Measurements from ENCODE around the gene KMT2D. TPM values are rescaled to one million over a fixed set of nuclear protein-coding genes. Genes with fewer than 3 reads are reported as not detected.

The KMT2D gene
- total RNA-seq, 2 donors from 2014 or later = 67.7 to 110 TPM

DNA sequence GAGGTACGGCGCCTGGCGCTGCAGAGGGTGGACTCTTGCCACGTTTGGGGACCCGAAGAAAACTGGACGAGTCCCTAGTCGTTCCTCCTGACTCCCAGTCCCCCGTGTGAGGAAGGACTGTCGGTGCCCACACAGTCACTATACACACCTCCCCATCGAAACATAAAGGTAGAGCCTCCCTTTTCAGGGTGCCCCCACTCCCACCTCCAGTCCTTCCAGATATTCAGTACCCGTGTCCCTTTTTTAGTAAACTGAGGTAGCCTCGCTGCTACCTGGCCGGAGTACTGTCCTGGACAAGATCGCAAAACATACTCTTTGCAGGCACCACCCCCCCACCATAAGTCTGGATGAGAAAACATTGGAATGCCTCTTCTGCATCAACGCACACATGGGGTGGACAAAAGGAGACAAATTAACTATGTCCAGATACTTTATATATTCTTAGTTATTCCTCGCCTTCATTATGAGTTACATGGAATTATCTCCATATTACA is 610 bp upstream of the KMT2D start:
- no peaks in the 10 kb centered on the region for H3K9me3 Mint-ChIP-seq
- H3K36me3 Mint-ChIP-seq = peaks cover 16% of the 10 kb centered on the region in 2 donors
- no peak for DNase-seq (ENCODE audit: low spot score in 2 of 2)
- ATAC-seq = peak; percentile 4 to 5
- H3K27ac Mint-ChIP-seq = peak overlapping the region; percentile 92 to 96

DNA sequence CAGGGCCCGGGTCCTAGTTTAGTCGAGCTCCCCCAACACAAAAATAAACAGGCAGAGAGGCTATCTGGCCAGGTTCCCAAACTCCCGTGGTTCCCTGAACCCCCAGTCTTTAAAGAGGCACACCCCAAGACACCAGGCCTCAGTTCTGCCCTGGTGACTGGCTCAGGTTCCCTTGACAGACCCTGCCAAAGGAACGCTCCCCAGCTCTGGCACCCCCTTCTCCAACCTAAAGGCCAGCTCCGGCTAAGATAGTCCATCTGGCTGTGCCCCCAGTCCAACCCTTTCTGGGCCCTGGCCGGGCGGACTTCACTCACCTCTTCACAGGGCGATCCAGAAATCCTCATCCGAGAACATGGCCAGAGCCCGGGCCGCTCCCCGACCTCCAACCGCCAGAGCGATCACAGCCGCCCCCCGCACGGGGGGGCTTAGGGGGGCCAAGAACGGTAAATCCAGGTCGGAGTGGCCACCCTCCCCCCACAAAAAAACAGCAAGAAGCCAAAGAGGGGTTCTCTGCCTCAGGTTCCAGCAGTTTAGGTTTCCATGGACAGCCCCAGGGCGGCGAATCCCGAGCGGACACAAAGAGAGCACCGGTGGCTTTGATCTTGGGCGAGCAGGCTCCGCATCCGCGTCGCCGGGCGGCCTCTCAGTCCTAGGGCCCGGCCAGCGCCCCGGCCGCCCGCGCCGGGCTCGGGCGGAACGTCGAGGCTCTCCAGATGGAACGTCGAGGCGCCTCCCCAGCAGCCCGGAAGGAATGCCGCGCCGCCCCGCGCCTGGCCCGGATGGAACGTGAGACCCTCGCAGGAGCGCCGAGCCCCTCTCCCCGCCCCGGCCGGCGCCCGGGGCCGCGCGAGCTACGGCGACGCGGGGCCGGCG is 1.1 kb downstream of the KMT2D start:
- H3K27ac Mint-ChIP-seq = peak overlapping the region; percentile 95 to 97
- peaks cover 16 to 28% of the 10 kb centered on the region in 2 donors for H3K36me3 Mint-ChIP-seq
- peak; percentile 10 to 27 for ATAC-seq
- DNase-seq (ENCODE audit: low spot score in 2 of 2) = peak in 1 of 2 donors; percentile 29
- H3K9me3 Mint-ChIP-seq = no peaks in the 10 kb centered on the region

DNA sequence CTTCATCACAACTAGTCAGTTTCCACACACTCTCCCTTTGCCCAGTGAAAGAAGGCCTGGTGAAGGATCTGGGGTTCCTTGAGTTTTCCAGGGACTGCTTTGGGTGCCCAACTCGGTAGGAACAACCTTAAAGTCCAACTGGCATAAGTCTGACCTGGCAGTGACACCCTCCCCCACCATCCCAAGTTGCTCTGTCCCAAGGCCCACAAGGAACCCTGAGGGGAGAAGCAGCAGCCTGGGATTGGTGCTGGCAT is 1.6 kb downstream of the KMT2D start:
- DNase-seq (ENCODE audit: low spot score in 2 of 2) = no peak
- peaks cover 16 to 29% of the 10 kb centered on the region in 2 donors for H3K36me3 Mint-ChIP-seq
- no peak for ATAC-seq
- peak overlapping the region; percentile 95 to 97 for H3K27ac Mint-ChIP-seq
- no peaks in the 10 kb centered on the region for H3K9me3 Mint-ChIP-seq

DNA sequence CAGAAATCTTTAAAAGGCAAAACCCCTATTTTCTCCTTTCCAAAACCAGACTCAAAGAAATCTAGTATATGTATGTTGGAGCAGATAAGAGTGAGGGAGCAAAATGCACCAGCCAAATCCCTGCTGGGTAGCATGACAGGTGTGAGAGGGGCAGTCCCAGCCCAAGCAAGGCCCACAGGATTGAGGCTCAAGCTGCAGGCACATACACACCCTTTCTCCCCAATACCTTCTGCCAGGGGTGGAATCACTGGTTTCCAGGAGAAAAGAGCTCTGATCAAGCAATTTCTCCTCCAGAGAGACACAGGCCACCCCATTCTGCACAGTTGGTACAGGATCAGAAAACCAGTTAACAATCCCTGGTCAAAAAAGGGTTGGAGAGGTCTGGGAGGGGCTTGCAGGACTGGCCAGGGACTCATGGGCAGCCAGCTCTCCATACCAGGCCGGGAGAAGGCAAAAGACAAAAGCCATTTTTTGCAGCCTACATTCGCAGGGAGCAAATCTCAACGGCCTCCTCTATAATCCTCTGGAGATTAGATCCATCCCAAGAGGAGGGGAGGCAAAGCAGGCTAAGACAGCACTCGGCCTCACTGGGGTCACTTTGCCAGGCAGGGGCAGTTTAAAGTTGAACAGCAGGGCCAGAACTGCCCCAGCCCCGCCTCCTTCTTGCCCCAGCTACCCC is 2.1 kb downstream of the KMT2D start:
- H3K36me3 Mint-ChIP-seq = peaks cover 16 to 29% of the 10 kb centered on the region in 2 donors
- H3K27ac Mint-ChIP-seq = peak overlapping the region; percentile 95 to 97
- H3K9me3 Mint-ChIP-seq = no peaks in the 10 kb centered on the region
- no peak for DNase-seq (ENCODE audit: low spot score in 2 of 2)
- no peak for ATAC-seq

DNA sequence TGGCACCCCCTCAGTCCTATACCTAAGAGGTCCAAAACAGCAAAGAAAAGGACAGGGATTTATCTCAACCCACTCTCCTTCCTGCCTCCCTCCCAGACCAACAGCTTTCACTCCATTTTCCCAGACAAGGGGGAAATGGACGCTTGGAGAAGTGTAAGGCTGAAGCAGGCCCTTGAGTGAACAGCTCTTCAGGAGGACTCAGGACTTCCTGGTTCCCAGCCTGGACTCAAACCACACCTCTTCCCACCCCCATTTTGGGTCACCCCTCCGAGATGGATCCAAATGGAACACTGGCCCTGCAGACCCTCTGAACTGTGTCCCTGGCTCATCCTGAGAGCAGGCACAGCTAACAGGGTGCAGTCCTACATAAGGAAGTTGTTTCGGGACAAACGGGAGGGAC is 2.7 kb downstream of the KMT2D start:
- DNase-seq (ENCODE audit: low spot score in 2 of 2) = no peak

DNA sequence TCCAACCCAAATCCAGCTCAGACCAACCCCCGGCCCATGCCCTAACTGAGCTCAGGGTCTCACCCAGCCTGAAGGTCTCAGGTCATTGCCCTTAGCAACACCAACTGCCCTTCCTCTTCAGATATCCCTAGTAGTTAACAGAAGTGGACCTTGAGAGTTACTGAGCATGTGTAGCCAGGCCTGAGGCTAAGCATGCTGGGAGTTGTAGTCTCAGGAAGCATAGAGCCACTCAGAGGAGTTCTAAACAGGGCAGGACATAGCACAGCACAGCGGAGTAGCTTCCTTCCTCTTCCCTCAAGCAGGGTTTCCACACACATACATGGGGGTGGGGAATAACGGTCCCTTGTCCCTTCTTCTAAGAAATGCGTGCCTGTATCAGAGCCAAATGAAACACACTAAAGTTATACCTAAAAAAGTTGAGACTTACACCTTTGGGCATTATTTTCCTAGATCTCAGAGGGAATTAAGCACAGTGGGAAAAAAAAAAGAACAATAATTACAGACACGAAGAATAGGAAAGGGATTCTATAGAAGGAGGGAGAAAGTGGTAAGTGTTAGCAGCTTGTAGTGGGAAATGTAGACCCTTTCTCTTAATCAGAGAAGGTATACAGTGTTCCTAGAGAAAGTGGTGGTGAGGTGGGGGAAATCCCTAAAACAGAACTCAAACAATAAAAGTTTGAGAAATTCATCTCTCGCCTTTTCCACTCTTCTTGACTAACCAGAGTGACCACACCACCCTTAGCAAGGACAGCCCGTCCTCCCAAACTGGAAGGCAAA is 4.4 kb downstream of the KMT2D start:
- peak in 1 of 2 donors; percentile 43 for DNase-seq (ENCODE audit: low spot score in 2 of 2)
- peak; percentile 50 to 71 for ATAC-seq
- Mint-ChIP-seq H3K27ac (peak overlapping the region; percentile 90 to 95), H3K9me3 (no peaks in the 10 kb centered on the region), H3K36me3 (peaks cover 25 to 38% of the 10 kb centered on the region in 2 donors)

More for the DNA sequence above, 2.7 kb downstream of the KMT2D start:
- no peaks in the 10 kb centered on the region for H3K9me3 Mint-ChIP-seq
- H3K36me3 Mint-ChIP-seq = peaks cover 16 to 29% of the 10 kb centered on the region in 2 donors
- H3K27ac Mint-ChIP-seq = peak overlapping the region; percentile 95 to 97
- ATAC-seq = no peak

DNA sequence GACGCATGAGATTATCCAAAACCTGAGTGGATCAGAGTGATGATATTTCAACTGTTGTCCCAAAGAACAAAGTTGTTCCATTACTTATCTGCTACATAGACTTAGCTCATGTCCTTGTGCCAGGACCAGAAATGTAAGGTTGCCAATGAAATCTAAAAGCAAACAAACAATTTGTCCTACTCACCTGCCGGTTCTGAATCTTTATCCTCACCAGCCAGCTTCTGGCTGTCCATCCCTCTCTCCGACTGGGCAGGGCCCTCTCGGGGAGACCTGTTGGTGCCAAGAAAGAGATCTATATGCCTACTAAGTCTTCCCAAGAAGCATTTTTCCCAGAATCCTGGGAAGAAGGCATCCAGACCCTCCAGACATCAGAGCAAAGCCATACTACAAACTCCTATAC is 5.5 kb downstream of the KMT2D start:
- peaks cover 25 to 37% of the 10 kb centered on the region in 2 donors for H3K36me3 Mint-ChIP-seq
- H3K27ac Mint-ChIP-seq = peak overlapping the region in 1 of 2 donors; percentile 95
- no peak for DNase-seq (ENCODE audit: low spot score in 2 of 2)
- no peaks in the 10 kb centered on the region for H3K9me3 Mint-ChIP-seq
- ATAC-seq = no peak

DNA sequence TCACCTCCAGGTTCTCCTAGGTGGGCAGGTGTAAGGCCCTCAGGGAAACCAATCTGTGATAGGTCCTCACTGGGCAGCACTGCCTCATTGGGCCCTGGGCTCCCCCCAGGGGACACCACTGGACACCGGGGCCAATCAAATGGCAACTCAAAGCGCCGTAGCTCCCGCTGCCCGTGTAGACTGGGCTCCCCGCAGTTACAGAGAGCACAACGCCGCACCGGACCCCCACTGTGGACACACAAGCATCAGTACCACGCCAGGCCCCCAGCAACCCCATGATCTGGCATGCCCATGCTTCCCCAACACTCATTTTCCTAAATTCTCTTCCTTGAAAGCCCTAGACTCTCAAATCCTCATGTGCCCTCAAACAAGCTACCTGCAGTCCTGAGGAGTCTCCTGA is 6.1 kb downstream of the KMT2D start:
- Mint-ChIP-seq H3K27ac (peak overlapping the region in 1 of 2 donors; percentile 95), H3K36me3 (peaks cover 24 to 39% of the 10 kb centered on the region in 2 donors), H3K9me3 (no peaks in the 10 kb centered on the region)
- DNase-seq (ENCODE audit: low spot score in 2 of 2) (no peak), ATAC-seq (no peak)

DNA sequence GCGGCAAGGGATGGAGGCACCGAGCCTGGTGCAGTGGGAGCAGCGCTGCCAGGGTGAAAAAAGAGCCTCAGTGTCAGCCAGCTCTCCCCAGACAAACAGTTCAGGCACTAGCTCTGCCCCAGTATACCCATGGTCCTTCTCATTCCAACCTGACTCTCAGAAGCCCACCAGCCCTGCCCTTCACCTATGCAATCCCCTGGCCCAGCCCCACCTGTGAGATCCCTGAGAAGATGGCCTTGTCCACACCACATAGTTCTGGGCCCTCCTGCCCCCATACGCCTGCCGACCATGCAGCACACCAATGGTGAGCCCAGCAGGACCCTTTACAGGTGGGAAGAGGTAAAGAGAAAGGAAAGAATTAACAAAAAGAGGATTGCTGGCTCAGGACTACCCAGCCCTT is 6.5 kb downstream of the KMT2D start:
- Mint-ChIP-seq H3K36me3 (peaks cover 21 to 35% of the 10 kb centered on the region in 2 donors), H3K9me3 (no peaks in the 10 kb centered on the region), H3K27ac (peak overlapping the region in 1 of 2 donors; percentile 65)
- DNase-seq (ENCODE audit: low spot score in 2 of 2) (no peak), ATAC-seq (no peak)

DNA sequence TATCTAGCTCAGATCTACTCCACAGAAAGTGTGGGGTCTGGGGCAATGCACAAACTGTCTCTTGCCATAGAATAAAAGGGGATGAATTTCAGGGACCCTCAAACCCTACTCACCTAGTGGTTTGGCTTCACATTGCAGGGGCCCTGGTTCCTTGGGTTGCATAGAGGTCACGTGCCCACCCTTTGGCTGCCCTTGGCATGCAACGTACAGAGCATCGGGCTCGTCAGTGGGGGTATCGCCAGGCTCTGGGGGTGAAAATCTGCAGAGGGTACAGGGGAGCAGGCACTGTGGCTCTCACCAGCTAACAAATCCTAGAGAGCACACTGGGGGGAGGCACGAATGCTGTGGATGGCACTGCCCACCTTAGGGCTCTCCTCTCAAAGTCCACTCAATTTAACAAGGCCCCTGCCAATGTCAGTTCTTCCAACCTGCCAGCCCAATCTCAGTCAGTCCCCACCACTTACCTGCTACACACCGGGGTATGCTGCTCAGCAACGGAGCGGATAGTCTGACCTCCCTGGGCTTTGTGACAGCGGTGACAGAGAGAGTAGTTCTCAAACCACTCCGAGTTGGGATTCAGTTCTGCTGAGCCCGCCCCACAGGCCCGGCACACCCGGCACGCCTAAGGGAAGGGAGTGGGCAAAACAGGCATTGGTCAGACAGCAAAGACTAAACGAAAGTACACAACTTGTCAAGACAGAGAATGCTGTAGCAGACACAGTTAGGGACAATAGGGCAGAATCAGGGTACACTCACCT is 8.0 kb downstream of the KMT2D start:
- H3K9me3 Mint-ChIP-seq = no peaks in the 10 kb centered on the region
- peak overlapping the region in 1 of 2 donors; percentile 44 for H3K27ac Mint-ChIP-seq
- DNase-seq (ENCODE audit: low spot score in 2 of 2) (no peak), ATAC-seq (no peak)
- H3K36me3 Mint-ChIP-seq = peaks cover 23 to 38% of the 10 kb centered on the region in 2 donors

DNA sequence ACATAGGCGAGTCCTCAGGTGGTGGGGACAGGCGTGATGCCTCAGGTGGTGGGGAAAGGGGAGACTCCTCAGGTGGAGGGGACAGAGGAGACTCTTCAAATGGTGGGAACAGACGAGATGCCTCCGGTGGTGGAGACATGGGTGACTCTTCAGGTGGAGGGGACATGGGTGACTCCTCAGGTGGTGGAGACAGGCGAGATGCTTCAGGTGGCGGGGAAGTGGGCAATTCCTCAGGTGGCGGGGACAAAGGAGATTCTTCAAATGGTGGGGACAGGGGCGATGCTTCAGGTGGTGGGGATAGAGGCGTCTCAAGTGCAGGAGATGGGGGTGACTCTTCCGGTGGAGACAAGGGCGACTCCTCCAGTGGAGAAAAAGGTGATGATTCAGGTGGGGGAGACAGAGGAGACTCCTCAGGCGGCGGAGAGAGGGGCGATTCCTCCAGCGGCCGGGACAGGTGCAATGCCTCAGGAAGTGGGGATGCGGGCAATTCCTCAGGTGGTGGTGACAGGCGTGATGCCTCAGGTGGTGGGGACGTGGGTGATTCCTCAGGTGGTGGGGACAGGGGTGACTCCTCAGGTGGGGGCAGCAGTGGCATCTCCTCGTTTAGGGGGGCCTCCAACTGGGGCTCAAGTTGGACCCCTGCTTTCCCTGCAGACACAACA is 8.7 kb downstream of the KMT2D start:
- H3K9me3 Mint-ChIP-seq = no peaks in the 10 kb centered on the region
- H3K27ac Mint-ChIP-seq = peak overlapping the region in 1 of 2 donors; percentile 44
- DNase-seq (ENCODE audit: low spot score in 2 of 2) = no peak
- H3K36me3 Mint-ChIP-seq = peaks cover 23 to 38% of the 10 kb centered on the region in 2 donors
- no peak for ATAC-seq

DNA sequence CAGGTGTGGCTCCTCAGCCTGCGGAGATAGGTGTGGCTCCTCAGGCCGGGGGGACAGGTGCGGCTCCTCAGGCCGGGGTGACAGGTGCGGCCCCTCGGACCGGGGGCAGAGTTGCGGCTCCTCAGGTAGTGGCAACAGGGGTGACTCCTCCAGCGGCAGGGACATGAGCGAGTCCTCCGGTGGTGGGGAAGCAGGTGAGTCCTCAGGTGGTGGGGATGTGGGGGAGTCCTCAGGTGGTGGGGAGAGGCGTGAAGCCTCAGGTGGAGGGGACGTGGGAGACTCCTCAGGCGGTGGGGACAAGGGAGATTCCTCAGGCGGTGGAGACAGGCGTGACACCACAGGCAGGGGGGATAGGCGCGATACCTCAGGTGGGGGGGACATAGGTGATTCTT is 9.2 kb downstream of the KMT2D start:
- DNase-seq (ENCODE audit: low spot score in 2 of 2) (no peak), ATAC-seq (no peak)
- no peak overlapping the region for H3K27ac Mint-ChIP-seq
- H3K9me3 Mint-ChIP-seq = no peaks in the 10 kb centered on the region
- H3K36me3 Mint-ChIP-seq = peaks cover 23 to 38% of the 10 kb centered on the region in 2 donors

DNA sequence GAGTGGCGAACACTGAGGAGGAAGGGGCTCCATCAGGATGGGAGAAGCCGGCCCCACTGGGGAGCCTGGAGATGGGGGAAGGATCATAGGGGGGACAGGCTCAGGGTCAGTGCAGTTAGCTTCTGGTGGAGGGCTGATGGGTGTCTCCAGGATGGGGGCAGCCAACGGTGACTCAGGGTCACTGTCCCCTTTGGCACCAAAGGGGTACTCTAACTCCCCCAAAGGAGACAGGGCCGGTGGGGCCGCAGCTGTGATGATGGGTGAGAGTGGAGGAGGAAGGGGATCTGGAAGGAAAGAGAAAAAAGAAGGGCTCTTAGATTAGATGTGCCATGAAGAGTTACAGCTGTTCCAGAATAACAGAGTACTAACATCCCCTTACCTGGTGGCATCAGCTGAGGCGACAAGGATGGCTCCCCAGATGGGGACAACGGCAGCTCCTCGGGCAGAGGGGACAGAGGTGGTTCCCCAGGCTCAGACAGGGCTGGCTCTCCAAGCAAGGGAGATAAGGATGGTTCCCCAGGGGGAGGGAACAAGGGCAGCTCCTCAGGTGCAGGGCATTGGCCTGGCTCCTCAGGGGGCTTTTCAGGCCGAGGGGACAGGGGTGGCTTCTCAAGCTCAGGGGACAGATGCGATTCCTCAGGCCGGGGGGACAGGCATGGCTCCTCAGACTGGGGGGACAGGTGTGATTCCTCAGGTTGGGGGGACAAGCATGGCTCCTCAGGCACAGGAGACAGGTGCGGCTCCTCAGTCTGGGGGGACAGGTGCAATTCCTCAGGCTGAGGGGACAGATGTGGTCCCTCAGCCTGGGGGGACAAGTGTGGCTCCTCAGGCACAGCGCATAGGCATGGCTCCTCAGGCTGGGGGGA is 9.9 kb downstream of the KMT2D start:
- Mint-ChIP-seq H3K36me3 (peaks cover 23 to 33% of the 10 kb centered on the region in 2 donors), H3K27ac (peak overlapping the region in 1 of 2 donors; percentile 56), H3K9me3 (no peaks in the 10 kb centered on the region)
- DNase-seq (ENCODE audit: low spot score in 2 of 2) (no peak), ATAC-seq (no peak)

DNA sequence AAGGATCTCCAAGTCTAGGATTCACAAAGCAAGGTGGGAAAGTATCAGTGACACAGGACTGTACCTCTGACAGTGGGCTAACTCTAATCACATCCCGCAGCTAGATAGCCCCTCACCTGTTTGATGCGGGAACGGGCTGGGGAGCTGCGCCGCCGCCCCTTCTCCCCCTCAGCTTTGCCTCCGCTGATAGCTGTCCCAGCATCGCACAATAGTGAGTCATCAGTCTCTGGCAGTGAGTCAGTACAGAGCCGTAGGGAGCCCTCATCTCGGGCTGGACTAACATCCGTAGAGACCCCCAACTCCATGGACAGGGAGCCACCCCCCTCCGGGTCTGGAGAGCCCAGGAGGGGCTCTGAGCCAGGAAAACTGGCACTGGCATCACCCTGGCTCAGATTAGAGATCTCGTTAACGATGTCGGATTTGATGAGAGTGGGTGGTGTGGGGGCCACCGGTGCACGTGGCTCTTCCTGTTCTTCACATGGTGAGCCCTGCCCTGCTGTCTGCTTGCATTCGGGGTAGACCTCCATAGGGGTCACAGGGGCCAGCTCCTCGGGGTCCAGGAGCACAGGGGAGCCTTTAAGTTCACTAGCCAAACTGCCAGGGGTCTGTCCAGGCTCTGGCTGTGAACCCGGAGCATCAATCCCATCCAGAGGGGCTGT is 10.9 kb downstream of the KMT2D start:
- no peaks in the 10 kb centered on the region for H3K9me3 Mint-ChIP-seq
- peaks cover 25 to 29% of the 10 kb centered on the region in 2 donors for H3K36me3 Mint-ChIP-seq
- ATAC-seq = no peak

More for the DNA sequence above, 10.9 kb downstream of the KMT2D start:
- no peak for DNase-seq (ENCODE audit: low spot score in 2 of 2)
- H3K27ac Mint-ChIP-seq = no peak overlapping the region
